CD4-positive, alpha-beta T cell treated with Interleukin-15 for 4 hours (primary cell): ENCODE results near the gene IL1RAPL2.
"Not testable (repeated sequence)": the region's sequence is repeated elsewhere in the genome, so short reads cannot be mapped to it uniquely, and the experiment has no call there.

Experiments used
- DNase-seq: peaks from one replicate; pipeline ENCODE4 v3.0.0-alpha.2; 2020; ENCODE audit warnings: low spot score

The IL1RAPL2 gene

GRCh38 chrX:104565791-104566680 is at the start of gene IL1RAPL2:
IL1RAPL2 (plus strand) TSS chrX:104566199.
- no peak for DNase-seq

- DNase-seq: no peak
Measured at GRCh38 chrX:104522386-104522785, 43.6 kb upstream of the IL1RAPL2 start.

GRCh38 chrX:104523858-104524257 is 42.1 kb upstream of the IL1RAPL2 start:
- no peak for DNase-seq

- DNase-seq: no peak
Measured at GRCh38 chrX:104539081-104539480, 26.9 kb upstream of the IL1RAPL2 start.

- not testable (repeated sequence) for DNase-seq
Measured at GRCh38 chrX:104542447-104542846, 23.6 kb upstream of the IL1RAPL2 start.

- DNase-seq: no peak
Measured at GRCh38 chrX:104564335-104564734, 1.7 kb upstream of the IL1RAPL2 start.

- no peak for DNase-seq
Measured at GRCh38 chrX:104564921-104565703, 887 bp upstream of the IL1RAPL2 start.

GRCh38 chrX:104566681-104567501 is 892 bp downstream of the IL1RAPL2 start:
- DNase-seq: no peak

- no peak for DNase-seq
Measured at GRCh38 chrX:104567506-104567905, 1.5 kb downstream of the IL1RAPL2 start.

GRCh38 chrX:104568304-104568915 is 2.4 kb downstream of the IL1RAPL2 start:
- DNase-seq: no peak

GRCh38 chrX:104618106-104618895 is 52.3 kb downstream of the IL1RAPL2 start:
- DNase-seq: no peak

- no peak for DNase-seq
Measured at GRCh38 chrX:104621781-104622180, 55.8 kb downstream of the IL1RAPL2 start.

GRCh38 chrX:104641176-104641575 is 75.2 kb downstream of the IL1RAPL2 start:
- no peak for DNase-seq

GRCh38 chrX:104647084-104647483 is 81.1 kb downstream of the IL1RAPL2 start:
- no peak for DNase-seq

GRCh38 chrX:104659005-104659744 is 93.2 kb downstream of the IL1RAPL2 start:
- no peak for DNase-seq

GRCh38 chrX:104660092-104660491 is 94.1 kb downstream of the IL1RAPL2 start:
- no peak for DNase-seq

- no peak for DNase-seq
Measured at GRCh38 chrX:104662694-104663093, 96.7 kb downstream of the IL1RAPL2 start.

GRCh38 chrX:104665691-104666090 is 99.7 kb downstream of the IL1RAPL2 start:
- DNase-seq: no peak

- no peak for DNase-seq
Measured at GRCh38 chrX:104668550-104668949, 102.6 kb downstream of the IL1RAPL2 start.

GRCh38 chrX:104669063-104669462 is 103.1 kb downstream of the IL1RAPL2 start:
- DNase-seq: no peak
